Measurements from ENCODE around the gene DNER.
"Not testable (repeated sequence)": the region's sequence is repeated elsewhere in the genome, so short reads cannot be mapped to it uniquely, and the experiment has no call there.

DNER gene

GRCh38 chr2:229734410-229734809 lies 20.1 kb upstream of the DNER start:
- Histone ChIP-seq H3K36me3 (ENCODE audit: control insufficient read depth, insufficient read depth, low read length) (no peaks in the 10 kb centered on the region), H3K4me1 (ENCODE audit: control insufficient read depth, insufficient read depth, low read length, poor library complexity, severe bottlenecking) (no peaks in the 10 kb centered on the region), H3K4me3 (ENCODE audit: insufficient read depth, low read depth, low read length, poor library complexity, severe bottlenecking) (no peak overlapping the region), H3K27ac (ENCODE audit: insufficient read depth, low read length, poor library complexity, severe bottlenecking) (no peak overlapping the region), H3K27me3 (replicated peaks; ENCODE audit: control insufficient read depth, insufficient read depth, low read length, poor library complexity, severe bottlenecking) (no peaks in the 10 kb centered on the region), H3K9me3 (ENCODE audit: control insufficient read depth, low read length) (peaks cover 21% of the 10 kb centered on the region)
- no peak for DNase-seq

- H3K27ac ChIP-seq (ENCODE audit: insufficient read depth, low read length, poor library complexity, severe bottlenecking): no peak overlapping the region
- no peak for DNase-seq
- H3K4me3 ChIP-seq (ENCODE audit: insufficient read depth, low read depth, low read length, poor library complexity, severe bottlenecking): no peak overlapping the region
- H3K4me1 ChIP-seq (ENCODE audit: control insufficient read depth, insufficient read depth, low read length, poor library complexity, severe bottlenecking): no peaks in the 10 kb centered on the region
- no peaks in the 10 kb centered on the region for H3K36me3 ChIP-seq (ENCODE audit: control insufficient read depth, insufficient read depth, low read length)
- H3K9me3 ChIP-seq (ENCODE audit: control insufficient read depth, low read length): peaks cover 16% of the 10 kb centered on the region
- H3K27me3 ChIP-seq (replicated peaks; ENCODE audit: control insufficient read depth, insufficient read depth, low read length, poor library complexity, severe bottlenecking): no peaks in the 10 kb centered on the region
Observed at GRCh38 chr2:229733611-229734245, 19.4 kb upstream of the DNER start.

- no peak overlapping the region for H3K27ac ChIP-seq (ENCODE audit: insufficient read depth, low read length, poor library complexity, severe bottlenecking)
- H3K27me3 ChIP-seq (replicated peaks; ENCODE audit: control insufficient read depth, insufficient read depth, low read length, poor library complexity, severe bottlenecking): no peaks in the 10 kb centered on the region
- H3K9me3 ChIP-seq (ENCODE audit: control insufficient read depth, low read length): peaks cover 10% of the 10 kb centered on the region
- H3K4me3 ChIP-seq (ENCODE audit: insufficient read depth, low read depth, low read length, poor library complexity, severe bottlenecking): no peak overlapping the region
- DNase-seq: no peak
- H3K36me3 ChIP-seq (ENCODE audit: control insufficient read depth, insufficient read depth, low read length): no peaks in the 10 kb centered on the region
- H3K4me1 ChIP-seq (ENCODE audit: control insufficient read depth, insufficient read depth, low read length, poor library complexity, severe bottlenecking): no peaks in the 10 kb centered on the region
Observed at GRCh38 chr2:229732897-229733296, 18.5 kb upstream of the DNER start.

- no peaks in the 10 kb centered on the region for H3K4me1 ChIP-seq (ENCODE audit: control insufficient read depth, insufficient read depth, low read length, poor library complexity, severe bottlenecking)
- no peaks in the 10 kb centered on the region for H3K27me3 ChIP-seq (replicated peaks; ENCODE audit: control insufficient read depth, insufficient read depth, low read length, poor library complexity, severe bottlenecking)
- no peak for DNase-seq
- no peaks in the 10 kb centered on the region for H3K36me3 ChIP-seq (ENCODE audit: control insufficient read depth, insufficient read depth, low read length)
- no peak overlapping the region for H3K27ac ChIP-seq (ENCODE audit: insufficient read depth, low read length, poor library complexity, severe bottlenecking)
- H3K9me3 ChIP-seq (ENCODE audit: control insufficient read depth, low read length): no peaks in the 10 kb centered on the region
- H3K4me3 ChIP-seq (ENCODE audit: insufficient read depth, low read depth, low read length, poor library complexity, severe bottlenecking): no peak overlapping the region
Observed at GRCh38 chr2:229731916-229732315, 17.6 kb upstream of the DNER start.

GRCh38 chr2:229731363-229731762 lies 17.0 kb upstream of the DNER start:
- no peak overlapping the region for H3K27ac ChIP-seq (ENCODE audit: insufficient read depth, low read length, poor library complexity, severe bottlenecking)
- no peak overlapping the region for H3K4me3 ChIP-seq (ENCODE audit: insufficient read depth, low read depth, low read length, poor library complexity, severe bottlenecking)
- DNase-seq: no peak
- H3K4me1 ChIP-seq (ENCODE audit: control insufficient read depth, insufficient read depth, low read length, poor library complexity, severe bottlenecking): no peaks in the 10 kb centered on the region
- H3K36me3 ChIP-seq (ENCODE audit: control insufficient read depth, insufficient read depth, low read length): no peaks in the 10 kb centered on the region
- H3K27me3 ChIP-seq (replicated peaks; ENCODE audit: control insufficient read depth, insufficient read depth, low read length, poor library complexity, severe bottlenecking): no peaks in the 10 kb centered on the region
- no peaks in the 10 kb centered on the region for H3K9me3 ChIP-seq (ENCODE audit: control insufficient read depth, low read length)

- no peak overlapping the region for H3K4me3 ChIP-seq (ENCODE audit: insufficient read depth, low read depth, low read length, poor library complexity, severe bottlenecking)
- H3K27me3 ChIP-seq (replicated peaks; ENCODE audit: control insufficient read depth, insufficient read depth, low read length, poor library complexity, severe bottlenecking): no peaks in the 10 kb centered on the region
- H3K4me1 ChIP-seq (ENCODE audit: control insufficient read depth, insufficient read depth, low read length, poor library complexity, severe bottlenecking): no peaks in the 10 kb centered on the region
- no peak overlapping the region for H3K27ac ChIP-seq (ENCODE audit: insufficient read depth, low read length, poor library complexity, severe bottlenecking)
- no peaks in the 10 kb centered on the region for H3K36me3 ChIP-seq (ENCODE audit: control insufficient read depth, insufficient read depth, low read length)
- no peak for DNase-seq
- no peaks in the 10 kb centered on the region for H3K9me3 ChIP-seq (ENCODE audit: control insufficient read depth, low read length)
Observed at GRCh38 chr2:229728370-229728769, 14.0 kb upstream of the DNER start.

- Histone ChIP-seq H3K27me3 (replicated peaks; ENCODE audit: control insufficient read depth, insufficient read depth, low read length, poor library complexity, severe bottlenecking) (no peaks in the 10 kb centered on the region), H3K36me3 (ENCODE audit: control insufficient read depth, insufficient read depth, low read length) (no peaks in the 10 kb centered on the region), H3K4me1 (ENCODE audit: control insufficient read depth, insufficient read depth, low read length, poor library complexity, severe bottlenecking) (no peaks in the 10 kb centered on the region), H3K27ac (ENCODE audit: insufficient read depth, low read length, poor library complexity, severe bottlenecking) (no peak overlapping the region), H3K4me3 (ENCODE audit: insufficient read depth, low read depth, low read length, poor library complexity, severe bottlenecking) (no peak overlapping the region), H3K9me3 (ENCODE audit: control insufficient read depth, low read length) (no peaks in the 10 kb centered on the region)
- no peak for DNase-seq
Observed at GRCh38 chr2:229726643-229727042, 12.3 kb upstream of the DNER start.

- no peak for DNase-seq
- no peaks in the 10 kb centered on the region for H3K27me3 ChIP-seq (replicated peaks; ENCODE audit: control insufficient read depth, insufficient read depth, low read length, poor library complexity, severe bottlenecking)
- H3K9me3 ChIP-seq (ENCODE audit: control insufficient read depth, low read length): no peaks in the 10 kb centered on the region
- H3K4me1 ChIP-seq (ENCODE audit: control insufficient read depth, insufficient read depth, low read length, poor library complexity, severe bottlenecking): no peaks in the 10 kb centered on the region
- H3K4me3 ChIP-seq (ENCODE audit: insufficient read depth, low read depth, low read length, poor library complexity, severe bottlenecking): no peak overlapping the region
- no peak overlapping the region for H3K27ac ChIP-seq (ENCODE audit: insufficient read depth, low read length, poor library complexity, severe bottlenecking)
- no peaks in the 10 kb centered on the region for H3K36me3 ChIP-seq (ENCODE audit: control insufficient read depth, insufficient read depth, low read length)
Observed at GRCh38 chr2:229725716-229726574, 11.6 kb upstream of the DNER start.

- not testable (repeated sequence) for H3K9me3 ChIP-seq (ENCODE audit: control insufficient read depth, low read length); DNase-seq; H3K27me3 ChIP-seq (replicated peaks; ENCODE audit: control insufficient read depth, insufficient read depth, low read length, poor library complexity, severe bottlenecking); H3K27ac ChIP-seq (ENCODE audit: insufficient read depth, low read length, poor library complexity, severe bottlenecking); H3K4me3 ChIP-seq (ENCODE audit: insufficient read depth, low read depth, low read length, poor library complexity, severe bottlenecking); H3K36me3 ChIP-seq (ENCODE audit: control insufficient read depth, insufficient read depth, low read length); H3K4me1 ChIP-seq (ENCODE audit: control insufficient read depth, insufficient read depth, low read length, poor library complexity, severe bottlenecking)
Observed at GRCh38 chr2:229723192-229723591, 8.8 kb upstream of the DNER start.

- H3K9me3 ChIP-seq (ENCODE audit: control insufficient read depth, low read length): no peaks in the 10 kb centered on the region
- no peak overlapping the region for H3K4me3 ChIP-seq (ENCODE audit: insufficient read depth, low read depth, low read length, poor library complexity, severe bottlenecking)
- no peak overlapping the region for H3K27ac ChIP-seq (ENCODE audit: insufficient read depth, low read length, poor library complexity, severe bottlenecking)
- no peaks in the 10 kb centered on the region for H3K36me3 ChIP-seq (ENCODE audit: control insufficient read depth, insufficient read depth, low read length)
- DNase-seq: no peak
- H3K27me3 ChIP-seq (replicated peaks; ENCODE audit: control insufficient read depth, insufficient read depth, low read length, poor library complexity, severe bottlenecking): no peaks in the 10 kb centered on the region
- peaks cover 1% of the 10 kb centered on the region for H3K4me1 ChIP-seq (ENCODE audit: control insufficient read depth, insufficient read depth, low read length, poor library complexity, severe bottlenecking)
Observed at GRCh38 chr2:229719926-229720647, 5.7 kb upstream of the DNER start.
